Activated CD8-positive, alpha-beta T cell treated with anti-CD3 and anti-CD28 coated beads for 36 hours (primary cell): Measurements from ENCODE around the gene FNDC1. TPM values are rescaled to one million over a fixed set of nuclear protein-coding genes. Genes with fewer than 3 reads are reported as not detected.

ENCODE experiments used
- ATAC-seq: fragments of 200-7000 bp; cut with Tn5 transposase; one replicate; pipeline ENCODE4 v1.10.0; 2021; ENCODE audit warnings: mild to moderate bottlenecking, moderate library complexity
- CTCF ChIA-PET: fragments of 350-600 bp; sonication (Branson Sonifier 250); formaldehyde crosslinking; loops from one replicate; lab custom pipeline; 2021; ENCODE audit warnings: antibody characterized with exemption; lab: Charles Lee
- POLR2A ChIA-PET: fragments of 350-600 bp; sonication (Branson Sonifier 250); formaldehyde crosslinking; loops from one replicate; lab custom pipeline; 2021; ENCODE audit warnings: antibody characterized with exemption; lab: Charles Lee
- DNase-seq: peaks from one replicate; pipeline ENCODE4 v3.0.0-alpha.2; 2020
- H3K27ac Mint-ChIP-seq: one replicate; pipeline ENCODE4 v1.8.0; 2021; ENCODE audit warnings: mild to moderate bottlenecking, mixed read lengths
- H3K27me3 Mint-ChIP-seq: one replicate; pipeline ENCODE4 v1.8.0; 2021; ENCODE audit warnings: mixed read lengths
- H3K36me3 Mint-ChIP-seq: one replicate; pipeline ENCODE4 v1.8.0; 2021; ENCODE audit warnings: low read depth, mixed read lengths
- H3K4me1 Mint-ChIP-seq: one replicate; pipeline ENCODE4 v1.8.0; 2021; ENCODE audit warnings: low read depth, mixed read lengths
- H3K4me3 Mint-ChIP-seq: one replicate; pipeline ENCODE4 v1.8.0; 2021; ENCODE audit warnings: mild to moderate bottlenecking, moderate library complexity, mixed read lengths
- H3K9me3 Mint-ChIP-seq: one replicate; pipeline ENCODE4 v1.8.0; 2021; ENCODE audit warnings: mixed read lengths
- CTCF ChIP-seq: fragments of 200-600 bp; IDR thresholded peaks from one replicate; pipeline ENCODE4 v1.8.0; 2022; ENCODE audit warnings: antibody characterized with exemption, mild to moderate bottlenecking
- intact Hi-C: fragments of 100-400 bp; cut with micrococcal nuclease; formaldehyde crosslinking; loops from one replicate; pipeline ENCODE4 v1.10.0; 2022
- total RNA-seq, 2 experiments: library from RNA; stranded (reverse); gene quantifications; one replicate each; pipeline ENCODE4 v1.2.3, GENCODE V29; 2021

The FNDC1 gene
- total RNA-seq, 2 experiments from 2014 or later = not detected

GRCh38 chr6:159190460-159190859 is 21.3 kb downstream of the FNDC1 start:
- DNase-seq (no peak), ATAC-seq (no peak)
- ChIA-PET CTCF (interaction anchor here (1.9 kb wide), 1 partner anchor 16 kb away, joined by 5 read pairs; no protein-coding TSS in a partner anchor), POLR2A (no interaction called here)
- TF ChIP-seq CTCF = no peak
- Mint-ChIP-seq H3K4me1 (no peaks in the 10 kb centered on the region), H3K9me3 (no peaks in the 10 kb centered on the region), H3K27me3 (peaks cover 11% of the 10 kb centered on the region), H3K36me3 (no peaks in the 10 kb centered on the region), H3K27ac (no peak overlapping the region), H3K4me3 (no peak overlapping the region)
- intact Hi-C loops = no loop called here

GRCh38 chr6:159193923-159194322 is 24.7 kb downstream of the FNDC1 start:
- ChIA-PET CTCF (no interaction called here), POLR2A (no interaction called here)
- no peak for TF ChIP-seq CTCF
- ATAC-seq (no peak), DNase-seq (no peak)
- peaks cover 12% of the 10 kb centered on the region for H3K27me3 Mint-ChIP-seq
- H3K36me3 Mint-ChIP-seq = no peaks in the 10 kb centered on the region
- H3K4me1 Mint-ChIP-seq = no peaks in the 10 kb centered on the region
- no peak overlapping the region for H3K4me3 Mint-ChIP-seq
- no peak overlapping the region for H3K27ac Mint-ChIP-seq
- no peaks in the 10 kb centered on the region for H3K9me3 Mint-ChIP-seq
- intact Hi-C loops = no loop called here

GRCh38 chr6:159194421-159194820 is 25.2 kb downstream of the FNDC1 start:
- ChIA-PET CTCF (no interaction called here), POLR2A (no interaction called here)
- no peak for ATAC-seq
- peaks cover 12% of the 10 kb centered on the region for H3K27me3 Mint-ChIP-seq
- no peak overlapping the region for H3K4me3 Mint-ChIP-seq
- no peaks in the 10 kb centered on the region for H3K4me1 Mint-ChIP-seq
- DNase-seq = no peak
- no peaks in the 10 kb centered on the region for H3K9me3 Mint-ChIP-seq
- no peaks in the 10 kb centered on the region for H3K36me3 Mint-ChIP-seq
- no peak overlapping the region for H3K27ac Mint-ChIP-seq
- TF ChIP-seq CTCF = no peak
- intact Hi-C loops = no loop called here

DNA sequence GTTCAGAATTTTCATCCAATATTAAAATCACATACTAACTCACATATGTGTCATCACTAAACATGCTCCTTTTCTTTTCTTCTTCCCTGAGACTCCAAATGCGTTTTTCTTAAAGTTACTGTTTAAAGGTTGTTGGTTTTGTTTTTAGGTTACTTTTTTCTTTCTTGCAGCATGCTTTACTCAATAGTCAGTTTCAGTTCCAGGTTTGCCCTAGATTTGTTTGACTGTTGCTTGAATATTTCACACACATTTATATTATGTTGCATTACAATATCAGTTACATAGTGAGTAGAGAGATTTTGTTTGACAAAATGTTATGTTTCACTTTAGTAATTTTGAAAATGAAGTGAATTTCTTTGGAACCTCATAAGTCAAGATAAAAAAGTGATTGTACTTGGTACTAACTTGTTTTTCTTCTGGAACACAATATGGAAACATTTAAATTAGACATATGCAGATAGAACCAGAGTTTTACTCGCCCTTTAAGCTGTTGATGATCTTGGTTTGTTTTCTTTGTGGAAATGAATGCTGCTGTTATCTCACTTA is 27.3 kb downstream of the FNDC1 start:
- H3K4me3 Mint-ChIP-seq = no peak overlapping the region
- ChIA-PET CTCF (no interaction called here), POLR2A (no interaction called here)
- no peaks in the 10 kb centered on the region for H3K4me1 Mint-ChIP-seq
- ATAC-seq (no peak), DNase-seq (no peak)
- intact Hi-C loops = no loop called here
- peaks cover 12% of the 10 kb centered on the region for H3K27me3 Mint-ChIP-seq
- no peak overlapping the region for H3K27ac Mint-ChIP-seq
- H3K36me3 Mint-ChIP-seq = no peaks in the 10 kb centered on the region
- no peaks in the 10 kb centered on the region for H3K9me3 Mint-ChIP-seq
- TF ChIP-seq CTCF = no peak

DNA sequence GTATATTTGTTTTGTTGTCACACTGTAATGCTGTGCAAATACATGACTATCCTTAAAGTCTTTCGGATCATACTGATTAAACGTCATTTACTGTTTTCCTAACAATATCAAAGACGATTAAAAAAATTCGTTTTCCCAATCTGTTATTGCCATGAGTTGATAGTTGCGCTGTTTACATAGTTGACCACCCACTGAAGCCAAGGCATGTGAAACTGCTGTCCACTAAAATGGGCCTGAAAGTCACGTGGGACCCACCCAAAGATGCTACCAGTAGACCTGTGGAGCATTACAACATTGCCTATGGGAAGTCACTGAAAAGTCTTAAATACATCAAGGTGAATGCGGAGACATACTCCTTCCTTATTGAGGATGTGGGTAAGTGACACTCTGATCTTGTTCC is 28.1 kb downstream of the FNDC1 start:
- Mint-ChIP-seq H3K36me3 (no peaks in the 10 kb centered on the region), H3K4me3 (no peak overlapping the region), H3K4me1 (no peaks in the 10 kb centered on the region), H3K27ac (no peak overlapping the region), H3K9me3 (no peaks in the 10 kb centered on the region), H3K27me3 (peaks cover 12% of the 10 kb centered on the region)
- DNase-seq (no peak), ATAC-seq (no peak)
- CTCF ChIA-PET = no interaction called here
- POLR2A ChIA-PET = no interaction called here
- intact Hi-C loops = no loop called here
- TF ChIP-seq CTCF = no peak
